ENCODE data around the gene ERCC8.

DNA sequence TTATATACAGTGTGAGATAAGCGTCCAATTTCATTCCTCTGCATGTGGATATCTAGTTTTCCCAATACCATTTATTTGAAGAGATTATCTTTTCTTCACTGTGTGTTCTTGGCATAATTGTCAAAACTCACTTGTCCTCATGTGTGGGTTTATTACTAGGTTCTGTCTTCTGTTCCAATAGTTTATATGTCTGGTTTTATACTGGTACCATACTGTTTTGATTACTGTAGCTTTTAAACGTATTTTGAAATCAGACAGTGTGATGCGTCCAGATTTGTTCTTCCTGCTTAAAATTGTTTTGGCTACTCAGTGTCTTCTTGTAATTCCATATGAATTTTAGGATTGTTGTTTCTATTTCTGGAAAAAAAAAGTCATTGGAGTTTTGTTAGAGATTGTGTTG, 10.4 kb upstream of the ERCC8 start:
- no peak for TF ChIP-seq CTCF (IDR thresholded peaks at IDR 0.05; ENCODE audit: borderline replicate concordance, extremely low read depth, low read length, poor library complexity, severe bottlenecking)
- TF ChIP-seq EZH2 (IDR thresholded peaks at IDR 0.05; ENCODE audit: borderline replicate concordance, low read depth, low read length, severe bottlenecking), result no peak

All from DND-41 (cell line).